GM19351 (cell line): ENCODE results near the gene LITAF.

Experiments used
- ATAC-seq: cut with Tn5 transposase; IDR thresholded peaks from one replicate; pipeline ENCODE4 v1.9.1; 2021; ENCODE audit warnings: mild to moderate bottlenecking, moderate library complexity; ENCODE audit not compliant: unreplicated experiment

Gene LITAF

GRCh38 chr16:11556214-11556819 lies 30.4 kb downstream of the LITAF start:
- ATAC-seq = no peak

- no peak for ATAC-seq
Observed at GRCh38 chr16:11554053-11554452, 32.7 kb downstream of the LITAF start.

GRCh38 chr16:11553371-11553770 lies 33.3 kb downstream of the LITAF start:
- no peak for ATAC-seq

GRCh38 chr16:11552440-11552839 lies 34.3 kb downstream of the LITAF start:
- ATAC-seq = no peak

- no peak for ATAC-seq
Observed at GRCh38 chr16:11551842-11552241, 34.9 kb downstream of the LITAF start.

GRCh38 chr16:11550791-11551498 lies 35.8 kb downstream of the LITAF start:
- ATAC-seq = no peak

GRCh38 chr16:11547118-11547916 lies 39.4 kb downstream of the LITAF start:
- ATAC-seq = no peak

GRCh38 chr16:11546608-11547061 lies 40.1 kb downstream of the LITAF start:
- ATAC-seq = no peak

- ATAC-seq = no peak
Observed at GRCh38 chr16:11543661-11544393, 42.9 kb downstream of the LITAF start.

GRCh38 chr16:11542069-11542744 lies 44.5 kb downstream of the LITAF start:
- no peak for ATAC-seq

GRCh38 chr16:11539641-11540050 lies 47.1 kb downstream of the LITAF start:
- ATAC-seq = no peak

- no peak for ATAC-seq
Observed at GRCh38 chr16:11538880-11539279, 47.8 kb downstream of the LITAF start.

GRCh38 chr16:11536104-11536866 lies 50.4 kb downstream of the LITAF start:
- ATAC-seq = no peak

GRCh38 chr16:11535494-11535893 lies 51.2 kb downstream of the LITAF start:
- no peak for ATAC-seq

GRCh38 chr16:11534262-11534661 lies 52.5 kb downstream of the LITAF start:
- no peak for ATAC-seq

GRCh38 chr16:11533588-11533987 lies 53.1 kb downstream of the LITAF start:
- ATAC-seq = no peak

- no peak for ATAC-seq
Observed at GRCh38 chr16:11530171-11530940, 56.4 kb downstream of the LITAF start.

GRCh38 chr16:11529285-11529684 lies 57.4 kb downstream of the LITAF start:
- no peak for ATAC-seq

GRCh38 chr16:11528053-11528452 lies 58.7 kb downstream of the LITAF start:
- ATAC-seq = no peak
